OCI-LY1 (cell line): Measurements from ENCODE around the gene OPN4.

Experiments used
- H2AFZ ChIP-seq: fragments of 200-600 bp; sonication (generic), shearing (Covaris generic); 2 replicates; pipeline ENCODE4 v1.6.0; 2014; ENCODE audit warnings: antibody characterized with exemption, mild to moderate bottlenecking, low read length
- H3F3A ChIP-seq: fragments of 200-600 bp; sonication (generic), shearing (Covaris generic); 2 replicates; pipeline ENCODE4 v1.6.0; 2014; ENCODE audit warnings: mild to moderate bottlenecking, antibody characterized with exemption, low read length, moderate library complexity; ENCODE audit not compliant: insufficient read depth
- H3K27ac ChIP-seq: fragments of 200-600 bp; sonication (generic); 2 replicates; pipeline ENCODE4 v1.5.1; 2014; ENCODE audit warnings: low read length, mixed run types, mild to moderate bottlenecking, low read depth; ENCODE audit not compliant: poor library complexity, severe bottlenecking
- H3K27me3 ChIP-seq: fragments of 200-600 bp; sonication (generic); 2 replicates; pipeline ENCODE4 v1.6.0; 2014; ENCODE audit warnings: antibody characterized with exemption, mild to moderate bottlenecking, low read length, moderate library complexity; ENCODE audit not compliant: insufficient read depth
- H3K36me3 ChIP-seq: fragments of 200-600 bp; sonication (generic); 2 replicates; pipeline ENCODE4 v1.6.1; 2014; ENCODE audit warnings: mild to moderate bottlenecking, antibody characterized with exemption, low read length, moderate library complexity, mixed read lengths; ENCODE audit not compliant: insufficient read depth
- H3K4me1 ChIP-seq: fragments of 200-600 bp; sonication (generic); 2 replicates; pipeline ENCODE4 v1.5.1; 2014; ENCODE audit warnings: mild to moderate bottlenecking, low read length, moderate library complexity; ENCODE audit not compliant: insufficient read depth, severe bottlenecking
- H3K4me2 ChIP-seq: fragments of 200-600 bp; sonication (generic), shearing (Covaris generic); 2 replicates; pipeline ENCODE4 v1.6.1; 2014; ENCODE audit warnings: low read length
- H3K4me3 ChIP-seq: fragments of 200-600 bp; sonication (generic); 2 replicates; pipeline ENCODE4 v1.5.1; 2014; ENCODE audit warnings: low read length, low read depth, mild to moderate bottlenecking, mixed read lengths; ENCODE audit not compliant: poor library complexity, severe bottlenecking
- H3K79me2 ChIP-seq: fragments of 200-600 bp; shearing (Covaris generic); 2 replicates; pipeline ENCODE4 v1.6.1; 2016; ENCODE audit warnings: mixed run types, low read length, mixed read lengths; ENCODE audit not compliant: insufficient read depth
- H3K9ac ChIP-seq: fragments of 200-600 bp; sonication (generic), shearing (Covaris generic); 2 replicates; pipeline ENCODE4 v1.6.1; 2014; ENCODE audit warnings: mild to moderate bottlenecking, low read length, mixed read lengths
- H3K9me2 ChIP-seq: fragments of 200-600 bp; sonication (generic), shearing (Covaris generic); 2 replicates; pipeline ENCODE4 v1.6.1; 2014; ENCODE audit warnings: low read depth, mild to moderate bottlenecking, low read length, mixed read lengths
- H3K9me3 ChIP-seq: fragments of 200-600 bp; shearing (Covaris generic); 2 replicates; pipeline ENCODE4 v1.6.1; 2014; ENCODE audit warnings: low read length, mixed read lengths
- H4K20me1 ChIP-seq: fragments of 200-600 bp; sonication (generic), shearing (Covaris generic); 2 replicates; pipeline ENCODE4 v1.6.0; 2016; ENCODE audit warnings: mild to moderate bottlenecking, low read length; ENCODE audit not compliant: insufficient read depth
- CTCF ChIP-seq: fragments of 200-600 bp; sonication (generic), shearing (Covaris generic); IDR thresholded peaks from 2 replicates; pipeline ENCODE4 v1.5.1; 2017; ENCODE audit warnings: mild to moderate bottlenecking, antibody characterized with exemption, low read length, moderate library complexity, mixed read lengths
- EZH2 ChIP-seq: fragments of 200-600 bp; sonication (generic), shearing (Covaris generic); IDR thresholded peaks from 2 replicates; pipeline ENCODE4 v1.8.0; 2017; ENCODE audit warnings: borderline replicate concordance, mixed run types, mild to moderate bottlenecking, antibody characterized with exemption, low read length, moderate library complexity, mixed read lengths

OPN4 gene

GRCh38 chr10:86710987-86711512, 56.7 kb downstream of the OPN4 start:
- Histone ChIP-seq H2AFZ (peak overlapping the region; percentile 72), H3K27ac (peak overlapping the region; percentile 51), H3F3A (no peaks in the 10 kb centered on the region), H3K27me3 (no peaks in the 10 kb centered on the region), H3K4me3 (peak overlapping the region; percentile 65), H3K4me1 (peaks cover 19% of the 10 kb centered on the region), H3K9ac (peak overlapping the region; percentile 74), H3K9me2 (no peaks in the 10 kb centered on the region), H4K20me1 (no peaks in the 10 kb centered on the region), H3K79me2 (no peaks in the 10 kb centered on the region), H3K36me3 (no peaks in the 10 kb centered on the region), H3K4me2 (peak overlapping the region; percentile 77), H3K9me3 (no peaks in the 10 kb centered on the region)
- TF ChIP-seq EZH2 (no peak), CTCF (peak; percentile 68)

- 0 out of 2 replicates have a peak overlapping the region, but pooled peaks have one; percentile 38 for H2AFZ ChIP-seq
- no peak for TF ChIP-seq EZH2
- TF ChIP-seq CTCF: no peak
- no peaks in the 10 kb centered on the region for H3K79me2 ChIP-seq
- no peaks in the 10 kb centered on the region for H3K27me3 ChIP-seq
- no peaks in the 10 kb centered on the region for H3K9me2 ChIP-seq
- no peaks in the 10 kb centered on the region for H3K36me3 ChIP-seq
- peak overlapping the region; percentile 65 for H3K4me3 ChIP-seq
- H3K9me3 ChIP-seq: no peaks in the 10 kb centered on the region
- peaks cover 19% of the 10 kb centered on the region for H3K4me1 ChIP-seq
- no peaks in the 10 kb centered on the region for H3F3A ChIP-seq
- H3K27ac ChIP-seq: peak overlapping the region; percentile 88
- no peaks in the 10 kb centered on the region for H4K20me1 ChIP-seq
- peak overlapping the region; percentile 74 for H3K9ac ChIP-seq
- peak overlapping the region; percentile 77 for H3K4me2 ChIP-seq
These were observed 57.4 kb downstream of the OPN4 start for GRCh38 chr10:86711513-86712316.

GRCh38 chr10:86712317-86712707, 58.0 kb downstream of the OPN4 start:
- Histone ChIP-seq H3F3A (no peaks in the 10 kb centered on the region), H3K79me2 (no peaks in the 10 kb centered on the region), H3K4me3 (peak overlapping the region; percentile 65), H3K9ac (peak overlapping the region; percentile 74), H3K4me2 (peak overlapping the region; percentile 77), H4K20me1 (no peaks in the 10 kb centered on the region), H3K27me3 (no peaks in the 10 kb centered on the region), H2AFZ (0 out of 2 replicates have a peak overlapping the region, but pooled peaks have one; percentile 38), H3K27ac (peak overlapping the region; percentile 88), H3K9me2 (no peaks in the 10 kb centered on the region), H3K4me1 (peaks cover 19% of the 10 kb centered on the region), H3K9me3 (no peaks in the 10 kb centered on the region), H3K36me3 (no peaks in the 10 kb centered on the region)
- TF ChIP-seq EZH2: no peak
- TF ChIP-seq CTCF: no peak
